T-cell (primary cell): ENCODE results near the gene E2F3. TPM values are rescaled to one million over a fixed set of nuclear protein-coding genes. Genes with fewer than 3 reads are reported as not detected.

ENCODE experiments used
- ATAC-seq, 4 experiments: fragments of 200-7000 bp in 3 of 4; fragments of 150-1000 bp in 1 of 4; cut with Tn5 transposase; replicated peaks in 1 of 4; 1 replicate in 3 of 4; 2 replicates in 1 of 4; pipeline ENCODE4 v1.10.0; 2021; ENCODE audit warnings: moderate library complexity in 3 of 4, mild to moderate bottlenecking in 2 of 4, moderate number of reproducible peaks in 1 of 4
- CTCF ChIA-PET, 2 donors: fragments of 300-600 bp; sonication (Branson Sonifier 250); formaldehyde crosslinking; loops; one replicate each; lab custom pipeline; 2022; ENCODE audit warnings: antibody characterized with exemption in 2 of 2; lab: Charles Lee
- POLR2A ChIA-PET, 2 donors: fragments of 300-600 bp; sonication (Branson Sonifier 250); formaldehyde crosslinking; loops; one replicate each; lab custom pipeline; 2022; ENCODE audit warnings: antibody characterized with exemption in 2 of 2; lab: Charles Lee
- DNase-seq, 35 experiments: peaks; one replicate each; pipeline versions ENCODE4 v3.0.0 to v3.0.0-alpha.2; 2013 to 2023
- H3K27ac ChIP-seq: one replicate; pipeline ENCODE4 v1.5.1; 2013; ENCODE audit warnings: low read length
- H3K27me3 ChIP-seq, 2 experiments: replicated peaks in 1 of 2; 1 replicate in 1 of 2; 2 replicates in 1 of 2; pipeline versions ENCODE4 v1.6.1 to v1.7.0; 2013; ENCODE audit warnings: low read length in 1 of 2, mixed read lengths in 1 of 2; ENCODE audit not compliant: control insufficient read depth in 2 of 2, insufficient read depth in 2 of 2; ENCODE audit errors: extremely low read depth in 1 of 2
- H3K36me3 ChIP-seq, 2 donors: 1 replicate in 1 of 2; 2 replicates in 1 of 2; pipeline versions ENCODE4 v1.6.1 to v1.7.0; 2013; ENCODE audit warnings: low read length in 1 of 2; ENCODE audit not compliant: control insufficient read depth in 2 of 2, insufficient read depth in 1 of 2; ENCODE audit errors: extremely low read depth in 1 of 2
- H3K4me1 ChIP-seq, 2 experiments: 1 replicate in 1 of 2; 2 replicates in 1 of 2; pipeline versions ENCODE4 v1.6.1 to v1.7.0; 2013; ENCODE audit warnings: low read length in 2 of 2, mixed read lengths in 1 of 2; ENCODE audit not compliant: insufficient read depth in 2 of 2, control insufficient read depth in 1 of 2; ENCODE audit errors: extremely low read depth in 1 of 2
- H3K4me3 ChIP-seq, 2 donors: 1 replicate in 1 of 2; 2 replicates in 1 of 2; pipeline versions ENCODE4 v1.5.1 to v1.7.0; 2013; ENCODE audit warnings: mild to moderate bottlenecking in 2 of 2, low read length in 1 of 2, moderate library complexity in 1 of 2; ENCODE audit not compliant: control insufficient read depth in 1 of 2; ENCODE audit errors: extremely low read depth in 1 of 2
- H3K9me3 ChIP-seq: 2 replicates; pipeline ENCODE4 v1.7.0; 2013
- H3K27ac Mint-ChIP-seq, 2 donors: one replicate each; pipeline ENCODE4 v1.8.0; 2020 to 2021; ENCODE audit warnings: mild to moderate bottlenecking in 2 of 2, mixed read lengths in 2 of 2
- H3K27me3 Mint-ChIP-seq, 2 donors: one replicate each; pipeline ENCODE4 v1.8.0; 2021 to 2022; ENCODE audit warnings: mixed read lengths in 2 of 2
- H3K36me3 Mint-ChIP-seq: one replicate; pipeline ENCODE4 v1.8.0; 2021; ENCODE audit warnings: mixed read lengths
- H3K4me1 Mint-ChIP-seq, 3 donors: one replicate each; pipeline ENCODE4 v1.8.0; 2020 to 2022; ENCODE audit warnings: mixed read lengths in 3 of 3, mild to moderate bottlenecking in 1 of 3
- H3K4me3 Mint-ChIP-seq, 3 donors: one replicate each; pipeline ENCODE4 v1.8.0; 2020 to 2022; ENCODE audit warnings: mild to moderate bottlenecking in 3 of 3, mixed read lengths in 3 of 3, moderate library complexity in 3 of 3
- H3K9me3 Mint-ChIP-seq, 3 donors: one replicate each; pipeline ENCODE4 v1.8.0; 2020 to 2022; ENCODE audit warnings: mixed read lengths in 3 of 3
- WGBS: methylation state at CpG from one replicate; pipeline ENCODE4 v1.1.5; 2013; ENCODE audit warnings: missing lambda C conversion rate; ENCODE audit not compliant: insufficient coverage; 5-methylcytosine and 5-hydroxymethylcytosine counted together
- total RNA-seq, 35 experiments: library from RNA in 6 of 35; stranded (reverse) in 6 of 35; fragments of 120-200 nt in 1 of 35; gene quantifications; one replicate each; pipeline versions ENCODE4 v1.2.1 to v1.2.4 and lab custom pipeline; 2013 to 2026

The E2F3 gene
- total RNA-seq, 5 donors from 2014 or later (not counting 1 experiment from before 2014, with no cell fraction given) = 9.6 to 28.2 (median 23.1) TPM

DNA sequence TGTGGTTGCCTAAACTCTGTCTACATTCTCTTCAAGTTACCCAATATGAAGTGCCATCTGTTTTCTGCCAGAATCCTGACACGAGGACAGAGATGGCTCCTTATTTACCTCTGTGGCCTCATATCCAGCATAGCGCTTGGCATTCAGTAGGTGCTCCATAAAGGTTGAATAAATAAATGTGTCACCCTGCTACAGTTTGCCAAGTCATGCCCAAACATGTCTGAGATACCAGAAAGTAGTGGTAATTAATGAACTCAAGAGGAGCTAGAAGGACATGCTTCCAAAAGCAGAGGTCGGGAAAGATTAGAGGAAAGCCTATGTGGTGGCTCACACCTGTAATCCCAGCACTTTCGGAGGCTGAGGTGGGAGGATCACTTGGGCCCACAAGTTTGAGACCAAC lies 30.9 kb upstream of the E2F3 start:
- WGBS = 100% methylated on average over 2 of the region's 4 CpGs
- Mint-ChIP-seq H3K9me3 (peaks cover 0 to 11% (median 4%) of the 10 kb centered on the region in 3 donors), H3K4me1 (peaks cover 46 to 57% (median 48%) of the 10 kb centered on the region in 3 donors), H3K27me3 (no peaks in the 10 kb centered on the region), H3K27ac (peak overlapping the region; percentile 83 to 87), H3K36me3 (no peaks in the 10 kb centered on the region), H3K4me3 (peak overlapping the region in 1 of 3 donors; percentile 51)
- H3K9me3 ChIP-seq = no peaks in the 10 kb centered on the region
- ChIA-PET POLR2A (interaction anchor here in 1 of 2 donors (0.6 kb wide), 1 partner anchor 97 kb away, joined by 4 read pairs; no protein-coding TSS in a partner anchor), CTCF (interaction anchor here (0.6 to 2.0 kb wide), 2 partner anchors 34 to 100 kb away, joined by 3 to 6 read pairs; no protein-coding TSS in a partner anchor)
- H3K4me1 ChIP-seq = peaks cover 32 to 57% of the 10 kb centered on the region in 2 experiments
- no peak for ATAC-seq
- H3K36me3 ChIP-seq = no peaks in the 10 kb centered on the region
- no peak overlapping the region for H3K4me3 ChIP-seq
- no peak overlapping the region for H3K27ac ChIP-seq
- no peak for DNase-seq
- H3K27me3 ChIP-seq = no peaks in the 10 kb centered on the region

DNA sequence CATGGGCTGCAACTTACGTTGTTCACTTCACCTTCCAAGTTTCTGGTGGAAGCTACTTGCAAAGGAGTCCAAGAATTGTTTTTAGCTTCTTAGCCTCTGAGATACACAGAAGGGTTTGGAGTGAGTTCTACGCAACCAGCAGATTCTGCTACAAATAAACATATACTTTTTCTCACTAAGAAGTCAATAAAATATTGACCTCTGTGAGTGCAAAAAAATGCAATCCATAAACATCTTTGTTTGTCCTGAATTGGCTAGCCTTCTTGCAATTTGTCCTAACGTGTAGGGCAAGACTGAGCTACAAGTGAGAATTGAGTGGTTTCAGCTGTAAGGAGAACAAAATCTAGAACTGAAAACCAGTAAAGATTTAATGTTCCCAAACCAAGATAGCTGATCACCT lies 26.2 kb upstream of the E2F3 start:
- ChIA-PET CTCF (interaction anchor here in 1 of 2 donors (0.6 kb wide), 1 partner anchor 12 kb away, joined by 3 read pairs; no protein-coding TSS in a partner anchor), POLR2A (no interaction called here)
- Mint-ChIP-seq H3K4me1 (peaks cover 19 to 28% (median 24%) of the 10 kb centered on the region in 3 donors), H3K27me3 (no peaks in the 10 kb centered on the region), H3K27ac (no peak overlapping the region), H3K9me3 (peaks cover 0 to 6% (median 4%) of the 10 kb centered on the region in 3 donors), H3K36me3 (no peaks in the 10 kb centered on the region), H3K4me3 (no peak overlapping the region)
- Histone ChIP-seq H3K36me3 (no peaks in the 10 kb centered on the region), H3K27ac (no peak overlapping the region), H3K27me3 (no peaks in the 10 kb centered on the region), H3K9me3 (no peaks in the 10 kb centered on the region), H3K4me1 (peaks cover 0 to 20% of the 10 kb centered on the region in 2 experiments), H3K4me3 (no peak overlapping the region)
- DNase-seq = no peak
- no CpG with 5 or more reads among the region's 3 CpGs for WGBS
- no peak for ATAC-seq

DNA sequence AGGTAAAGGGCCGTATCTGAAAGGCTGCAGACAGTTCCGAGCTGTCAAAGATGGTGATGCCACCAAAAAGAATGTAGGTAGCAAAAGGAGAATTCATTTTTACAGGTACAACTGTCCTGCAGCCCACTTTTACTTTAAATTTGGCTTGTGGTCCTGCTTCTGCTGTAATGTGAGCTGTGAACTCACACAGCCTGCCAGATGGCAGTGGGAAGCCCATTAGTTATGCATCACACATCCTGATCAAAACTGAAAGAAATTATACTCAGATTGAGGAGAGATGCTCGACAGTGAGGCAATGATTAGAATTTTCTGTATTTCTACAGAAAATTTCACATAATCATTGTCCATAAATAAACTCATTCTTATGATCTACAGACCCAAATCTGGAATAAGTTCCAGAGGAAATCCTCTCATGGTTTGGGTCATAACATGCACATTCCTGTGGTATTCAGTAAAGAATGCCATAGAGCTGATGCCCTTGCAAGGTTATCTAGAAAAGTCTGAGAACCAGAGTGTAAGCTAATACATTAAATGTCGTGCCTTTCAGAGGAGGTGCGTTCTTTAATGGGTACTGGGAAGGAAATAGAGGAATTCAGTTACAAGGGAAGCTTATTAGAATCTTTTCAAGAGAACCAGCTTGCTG lies 23.9 kb upstream of the E2F3 start:
- Mint-ChIP-seq H3K27me3 (no peaks in the 10 kb centered on the region), H3K4me3 (no peak overlapping the region), H3K27ac (no peak overlapping the region), H3K36me3 (no peaks in the 10 kb centered on the region), H3K4me1 (peaks cover 19 to 29% (median 23%) of the 10 kb centered on the region in 3 donors), H3K9me3 (peaks cover 0 to 4% (median 4%) of the 10 kb centered on the region in 3 donors)
- H3K4me3 ChIP-seq = no peak overlapping the region
- DNase-seq (no peak), ATAC-seq (no peak)
- no peaks in the 10 kb centered on the region for H3K36me3 ChIP-seq
- WGBS = 75% methylated on average over 4 of the region's 5 CpGs
- H3K27ac ChIP-seq = no peak overlapping the region
- ChIA-PET POLR2A (interaction anchor here (0.6 to 1.0 kb wide), 2 partner anchors 55 to 58 kb away, joined by 3 read pairs; no protein-coding TSS in a partner anchor), CTCF (no interaction called here)
- H3K27me3 ChIP-seq = no peaks in the 10 kb centered on the region
- H3K9me3 ChIP-seq = no peaks in the 10 kb centered on the region
- H3K4me1 ChIP-seq = peaks cover 0 to 10% of the 10 kb centered on the region in 2 experiments

DNA sequence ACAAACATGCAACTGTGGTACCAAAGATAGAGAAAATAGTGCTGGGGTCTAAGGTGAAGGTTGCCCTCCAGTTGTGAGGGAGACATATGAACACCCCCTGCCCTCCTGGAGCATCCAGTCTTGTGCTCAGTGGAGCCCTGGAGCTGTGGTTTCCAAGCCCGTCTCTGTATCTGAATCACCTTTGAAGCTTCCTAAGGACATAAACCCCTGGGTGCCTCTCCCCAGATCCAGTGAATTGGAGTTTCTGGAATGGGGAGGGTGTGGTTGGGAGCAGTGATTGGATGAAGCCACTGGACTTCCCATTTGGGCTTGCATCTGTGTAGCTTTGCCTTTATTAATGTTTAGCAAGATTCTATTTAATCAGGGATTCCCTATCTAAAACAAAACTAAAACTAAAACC lies 22.4 kb upstream of the E2F3 start:
- no peaks in the 10 kb centered on the region for H3K9me3 ChIP-seq
- no peaks in the 10 kb centered on the region for H3K27me3 Mint-ChIP-seq
- no peak overlapping the region for H3K4me3 ChIP-seq
- H3K27ac Mint-ChIP-seq = no peak overlapping the region
- peaks cover 19 to 29% (median 23%) of the 10 kb centered on the region in 3 donors for H3K4me1 Mint-ChIP-seq
- H3K9me3 Mint-ChIP-seq = peaks cover 0 to 4% (median 4%) of the 10 kb centered on the region in 3 donors
- no peak overlapping the region for H3K4me3 Mint-ChIP-seq
- H3K36me3 ChIP-seq = no peaks in the 10 kb centered on the region
- DNase-seq = no peak
- H3K4me1 ChIP-seq = peaks cover 0 to 10% of the 10 kb centered on the region in 2 experiments
- ATAC-seq = no peak
- CTCF ChIA-PET = interaction anchor here in 1 of 2 donors (0.6 kb wide), 1 partner anchor 12 kb away, joined by 5 read pairs; no protein-coding TSS in a partner anchor
- POLR2A ChIA-PET = interaction anchor here in 1 of 2 donors (0.6 kb wide), 2 partner anchors 61 to 164 kb away, joined by 3 read pairs; no protein-coding TSS in a partner anchor
- no CpG with 5 or more reads among the region's 1 CpG for WGBS
- no peak overlapping the region for H3K27ac ChIP-seq
- no peaks in the 10 kb centered on the region for H3K36me3 Mint-ChIP-seq
- no peaks in the 10 kb centered on the region for H3K27me3 ChIP-seq

DNA sequence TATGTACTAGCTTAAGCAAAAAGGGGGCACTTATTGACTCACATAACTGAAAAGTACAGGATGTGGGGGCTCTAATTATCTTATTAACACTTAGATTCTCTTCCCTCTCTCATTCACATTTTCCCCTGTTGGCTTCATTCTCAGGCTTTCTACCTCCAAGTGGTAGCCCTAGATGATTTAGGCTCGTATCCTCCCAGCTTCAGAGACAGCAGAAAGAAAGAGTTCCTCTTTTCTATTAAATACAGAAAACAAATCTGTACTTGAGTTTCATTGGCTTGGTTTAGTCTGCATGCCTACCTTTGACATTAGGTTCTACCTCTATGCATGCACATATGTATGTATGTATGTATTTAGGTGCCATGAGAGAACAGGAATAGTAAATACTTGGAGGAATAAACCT lies 15.5 kb upstream of the E2F3 start:
- CTCF ChIA-PET = no interaction called here
- Mint-ChIP-seq H3K27me3 (no peaks in the 10 kb centered on the region), H3K4me3 (no peak overlapping the region), H3K27ac (no peak overlapping the region), H3K36me3 (no peaks in the 10 kb centered on the region), H3K9me3 (peaks cover 0 to 8% (median 4%) of the 10 kb centered on the region in 3 donors), H3K4me1 (peaks cover 0 to 3% (median 2%) of the 10 kb centered on the region in 3 donors)
- no peak for ATAC-seq
- Histone ChIP-seq H3K36me3 (no peaks in the 10 kb centered on the region), H3K9me3 (no peaks in the 10 kb centered on the region), H3K4me3 (no peak overlapping the region), H3K4me1 (no peaks in the 10 kb centered on the region), H3K27ac (no peak overlapping the region), H3K27me3 (peaks cover 0 to 2% of the 10 kb centered on the region in 2 experiments)
- DNase-seq = no peak
- WGBS = 80% methylated on average over 1 of the region's 1 CpG
- POLR2A ChIA-PET = no interaction called here

DNA sequence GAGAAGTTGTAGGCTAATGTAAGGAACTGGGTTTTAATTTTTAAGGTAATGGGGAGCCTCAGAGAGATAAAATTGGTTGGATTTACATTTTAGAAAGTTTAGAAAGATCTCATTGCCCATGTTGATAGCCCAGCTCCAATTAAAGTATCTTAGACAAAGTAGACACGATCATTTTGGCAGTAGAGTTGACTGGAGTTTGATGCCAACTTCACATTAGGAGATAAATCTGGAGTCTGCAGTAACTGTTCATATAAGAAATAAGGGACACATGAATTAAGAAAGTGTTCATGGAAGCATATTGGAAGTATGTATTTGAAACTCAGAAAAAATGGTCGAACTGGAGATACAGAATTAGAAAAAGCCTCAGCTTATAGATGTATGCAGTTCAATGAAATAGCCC lies 12.6 kb upstream of the E2F3 start:
- no peak for DNase-seq
- Mint-ChIP-seq H3K4me3 (no peak overlapping the region), H3K9me3 (peaks cover 0 to 4% (median 0%) of the 10 kb centered on the region in 3 donors), H3K36me3 (no peaks in the 10 kb centered on the region), H3K4me1 (peaks cover 0 to 10% (median 6%) of the 10 kb centered on the region in 3 donors), H3K27me3 (no peaks in the 10 kb centered on the region), H3K27ac (no peak overlapping the region)
- Histone ChIP-seq H3K4me1 (peaks cover 0 to 3% of the 10 kb centered on the region in 2 experiments), H3K36me3 (no peaks in the 10 kb centered on the region), H3K27ac (no peak overlapping the region), H3K27me3 (peaks cover 0 to 2% of the 10 kb centered on the region in 2 experiments), H3K4me3 (no peak overlapping the region), H3K9me3 (no peaks in the 10 kb centered on the region)
- ChIA-PET POLR2A (interaction anchor here in 1 of 2 donors (0.6 kb wide), 1 partner anchor 11 kb away, joined by 5 read pairs; no protein-coding TSS in a partner anchor), CTCF (interaction anchor here (0.6 to 1.2 kb wide), 2 partner anchors 14 to 98 kb away, joined by 3 read pairs; no protein-coding TSS in a partner anchor)
- 100% methylated on average over 1 of the region's 2 CpGs for WGBS
- no peak for ATAC-seq
